AG04449 (cell line): ENCODE results near the gene HEY2.

ENCODE experiments used
- CTCF ChIA-PET: fragments of 350-600 bp; formaldehyde crosslinking; extraction: SDS; loops from one replicate; lab custom pipeline; 2021; ENCODE audit warnings: antibody characterized with exemption; lab: Yijun Ruan, JAX
- POLR2A ChIA-PET: fragments of 400-600, 350-600 bp; formaldehyde crosslinking; extraction: SDS; loops from one replicate; lab custom pipeline; 2020; ENCODE audit warnings: antibody characterized with exemption, inconsistent platforms; lab: Yijun Ruan, JAX
- DNase-seq: peaks from one replicate; pipeline ENCODE4 v3.0.0-alpha.2; 2010; ENCODE audit warnings: low read depth, low spot score
- H3K4me3 ChIP-seq: 2 replicates; pipeline ENCODE4 v1.5.1; 2011; ENCODE audit warnings: low read depth, mild to moderate bottlenecking, control low read depth, low read length
- CTCF ChIP-seq: IDR thresholded peaks from one replicate; pipeline ENCODE4 v1.5.1; 2011; ENCODE audit warnings: mild to moderate bottlenecking, moderate library complexity, low read length, control low read depth, inconsistent platforms; ENCODE audit not compliant: insufficient read depth; ENCODE audit errors: missing control alignments

HEY2 gene

GRCh38 chr6:125714441-125715090, 34.9 kb upstream of the HEY2 start:
- POLR2A ChIA-PET = no interaction called here
- CTCF ChIA-PET = interaction anchor here (0.6 kb wide), 1 partner anchor 584 kb away, joined by 3 read pairs; no protein-coding TSS in a partner anchor

DNA sequence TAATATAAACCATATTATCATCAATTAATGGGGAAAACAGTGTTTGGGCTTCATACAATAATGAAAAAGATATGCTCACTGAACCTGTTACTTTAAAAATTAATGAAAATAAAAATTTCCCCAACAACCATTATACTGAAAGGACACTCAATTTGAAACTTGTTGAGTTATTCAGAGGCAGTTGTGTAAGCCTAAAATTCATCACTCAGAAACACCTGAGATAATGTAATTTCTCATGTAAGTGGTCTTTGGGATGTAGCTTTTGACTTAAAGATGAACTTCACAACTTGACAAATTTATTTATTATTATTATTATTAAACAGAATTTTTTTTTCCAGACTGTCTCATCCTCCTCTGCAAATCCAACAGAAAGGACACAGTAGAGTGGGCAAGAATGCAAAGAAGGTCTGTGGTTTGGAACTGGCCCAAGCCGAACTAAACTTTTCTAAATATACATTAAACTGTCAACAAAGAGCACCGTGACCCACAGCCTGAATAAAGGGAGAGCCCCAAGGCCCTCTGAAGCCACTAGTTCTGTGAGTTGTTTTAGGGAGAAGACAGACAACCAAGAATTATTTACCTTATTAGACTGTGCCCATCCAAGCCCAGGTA, 32.2 kb upstream of the HEY2 start:
- TF ChIP-seq CTCF = no peak
- H3K4me3 ChIP-seq = no peak overlapping the region
- no peak for DNase-seq
- ChIA-PET CTCF (no interaction called here), POLR2A (no interaction called here)

More at GRCh38 chr6:125714441-125715090, 34.9 kb upstream of the HEY2 start:
- H3K4me3 ChIP-seq = no peak overlapping the region
- no peak for TF ChIP-seq CTCF
- no peak for DNase-seq

DNA sequence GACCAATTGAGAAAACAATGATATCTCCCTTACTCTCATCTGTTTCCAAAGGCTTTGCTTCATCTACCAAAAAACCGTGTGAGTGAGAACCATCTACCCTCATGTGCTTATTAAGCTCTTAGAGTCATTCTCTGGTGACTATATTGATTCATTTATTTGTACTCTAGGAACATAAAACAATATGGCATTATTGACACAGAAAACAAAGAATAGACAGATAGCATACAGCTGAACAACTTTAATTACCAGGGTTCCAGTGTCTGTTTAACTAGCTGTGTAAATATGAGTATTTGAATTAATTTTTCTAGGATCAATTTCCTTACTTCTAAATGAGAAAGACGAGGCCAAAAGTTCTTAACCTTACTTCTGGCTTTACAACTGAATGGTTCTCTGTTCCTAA, 31.3 kb upstream of the HEY2 start:
- POLR2A ChIA-PET = no interaction called here
- no peak for DNase-seq
- TF ChIP-seq CTCF = no peak
- no peak overlapping the region for H3K4me3 ChIP-seq
- CTCF ChIA-PET = no interaction called here

- H3K4me3 ChIP-seq = no peak overlapping the region
- ChIA-PET POLR2A (no interaction called here), CTCF (no interaction called here)
- DNase-seq = no peak
- TF ChIP-seq CTCF = no peak
These were observed 26.5 kb upstream of the HEY2 start for GRCh38 chr6:125722886-125723285.

DNA sequence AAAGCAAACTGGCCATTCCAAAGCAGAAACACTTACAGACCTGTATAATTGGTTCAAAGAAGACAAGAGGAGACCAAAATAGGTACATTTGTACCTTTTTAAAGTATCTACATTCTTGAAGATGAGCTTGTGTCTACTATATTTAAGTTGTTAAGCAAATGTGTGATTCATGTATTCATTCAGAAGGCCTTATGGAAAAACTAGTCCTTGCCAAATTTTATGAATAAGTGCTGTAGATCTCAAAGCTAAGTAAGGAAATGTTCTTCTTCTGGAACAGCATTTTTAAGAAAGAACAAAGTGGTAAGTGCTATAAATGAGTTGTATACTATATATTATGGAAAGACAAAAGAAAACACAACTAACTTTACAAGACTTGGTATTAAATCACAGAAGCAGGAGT, 22.2 kb upstream of the HEY2 start:
- CTCF ChIA-PET = no interaction called here
- no peak overlapping the region for H3K4me3 ChIP-seq
- DNase-seq = no peak
- POLR2A ChIA-PET = no interaction called here
- no peak for TF ChIP-seq CTCF

DNA sequence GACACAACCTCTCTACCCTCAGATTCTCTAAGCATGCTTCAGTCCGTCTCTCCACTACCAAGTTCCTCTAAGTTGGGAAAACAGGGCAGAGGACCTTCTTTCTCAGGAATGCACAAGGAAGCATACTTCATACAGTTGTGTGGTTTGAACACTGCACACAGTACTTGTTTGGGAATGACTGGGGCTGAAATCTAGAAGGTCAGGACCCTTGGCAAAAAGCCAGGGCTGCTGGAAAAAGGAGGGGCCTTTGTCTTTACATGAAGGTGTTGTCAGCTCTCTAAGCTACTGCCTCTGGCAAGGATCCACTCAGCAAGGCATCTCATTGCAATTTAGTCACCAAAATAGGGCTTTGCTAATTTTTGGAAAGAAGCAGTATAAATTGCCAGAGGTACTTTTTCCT, 20.7 kb upstream of the HEY2 start:
- H3K4me3 ChIP-seq = no peak overlapping the region
- CTCF ChIA-PET = no interaction called here
- POLR2A ChIA-PET = no interaction called here
- DNase-seq = no peak
- TF ChIP-seq CTCF = no peak
